K562 (cell line): ENCODE measurements around the gene HELB. TPM values are rescaled to one million over a fixed set of nuclear protein-coding genes. Genes with fewer than 3 reads are reported as not detected.

Experiments
- ATAC-seq: fragments of 200-7000 bp; cut with Tn5 transposase; 3 replicates; pipeline ENCODE4 v1.9.1; 2020; ENCODE audit warnings: moderate library complexity
- BruUV-seq: library from RNA; stranded (reverse); fragments of 400-500 nt; replicated peaks from 2 replicates; lab custom pipeline; 2021; lab: Mats Ljungman, UMichigan
- CTCF ChIA-PET: fragments of 300-600 bp; formaldehyde crosslinking; extraction: SDS; loops from one replicate; lab custom pipeline; 2021; ENCODE audit warnings: low intra/inter-chr PET ratio; lab: Yijun Ruan, JAX
- POLR2A ChIA-PET: fragments of 300-600, 350-650 bp; sonication (Branson Sonifier 250); formaldehyde crosslinking; extraction: SDS; loops from one replicate; lab custom pipeline; 2021; ENCODE audit warnings: antibody characterized with exemption, inconsistent platforms; lab: Yijun Ruan, JAX
- DNase-seq, 4 experiments: peaks; one replicate each; pipeline versions ENCODE4 v3.0.0 to v3.0.0-alpha.2; 2011 to 2018; ENCODE audit warnings: low spot score in 3 of 4, mixed read lengths in 3 of 4; ENCODE audit errors: extremely low read depth in 1 of 4
- FAIRE-seq: peaks from 2 replicates; lab custom pipeline; 2011; peaks lifted over from hg19 to GRCh38; lab: Jason Lieb, UNC
- H2AFZ ChIP-seq: 2 replicates; pipeline ENCODE4 v1.6.0; 2011; ENCODE audit warnings: low read depth, low read length, control low read depth, inconsistent platforms
- H3K27ac ChIP-seq: fragments of 200-600 bp; 3 replicates; pipeline ENCODE4 v1.8.0; 2011; ENCODE audit warnings: low read depth, mild to moderate bottlenecking, control low read depth, inconsistent platforms, low read length, moderate library complexity, mixed read lengths; ENCODE audit errors: extremely low read depth
- H3K27me3 ChIP-seq, 2 experiments: fragments of 300-600 bp in 1 of 2; 2 replicates in 1 of 2; 3 replicates in 1 of 2; pipeline versions ENCODE4 v1.6.0 to v1.8.0; 2011; ENCODE audit warnings: inconsistent platforms in 2 of 2, low read length in 2 of 2, mild to moderate bottlenecking in 1 of 2, mixed read lengths in 1 of 2, moderate library complexity in 1 of 2; ENCODE audit not compliant: control insufficient read depth in 2 of 2, insufficient read depth in 2 of 2
- H3K36me3 ChIP-seq: fragments of 300-600 bp; 3 replicates; pipeline ENCODE4 v1.8.0; 2011; ENCODE audit warnings: mild to moderate bottlenecking, low read length, inconsistent platforms; ENCODE audit not compliant: control insufficient read depth, insufficient read depth
- H3K4me1 ChIP-seq, 2 experiments: fragments of 200-600 bp in 1 of 2; replicated peaks in 1 of 2; 2 replicates in 1 of 2; 3 replicates in 1 of 2; pipeline versions ENCODE4 v1.5.1 to v1.8.0; 2011; ENCODE audit warnings: inconsistent platforms in 2 of 2, low read length in 2 of 2, mild to moderate bottlenecking in 1 of 2, mixed read lengths in 1 of 2, moderate library complexity in 1 of 2; ENCODE audit not compliant: control insufficient read depth in 2 of 2, insufficient read depth in 2 of 2
- H3K4me2 ChIP-seq: 2 replicates; pipeline ENCODE4 v1.6.1; 2011; ENCODE audit warnings: low read length, control low read depth, inconsistent platforms, mixed read lengths; ENCODE audit not compliant: insufficient read depth
- H3K4me3 ChIP-seq: fragments of 200-600 bp; sonication (generic), shearing (Covaris generic); 2 replicates; pipeline ENCODE4 v1.5.1; 2016; ENCODE audit warnings: control low read depth, inconsistent platforms
- H3K79me2 ChIP-seq: fragments of 200-600 bp; 3 replicates; pipeline ENCODE4 v1.8.0; 2011; ENCODE audit warnings: low read length, inconsistent platforms; ENCODE audit not compliant: control insufficient read depth, insufficient read depth
- H3K9ac ChIP-seq, 2 experiments: 2 replicates each; pipeline versions ENCODE4 v1.6.0 to v1.6.1; 2011; ENCODE audit warnings: low read depth in 2 of 2, low read length in 2 of 2, control low read depth in 1 of 2, inconsistent platforms in 1 of 2, mild to moderate bottlenecking in 1 of 2, mixed read lengths in 1 of 2; ENCODE audit not compliant: insufficient read depth in 1 of 2
- H3K9me1 ChIP-seq: one replicate; pipeline ENCODE4 v1.6.0; 2011; ENCODE audit warnings: inconsistent platforms, mild to moderate bottlenecking, low read length, moderate library complexity; ENCODE audit not compliant: control insufficient read depth, insufficient read depth
- H3K9me3 ChIP-seq: replicated peaks from 2 replicates; pipeline ENCODE4 v1.5.1; 2011; ENCODE audit warnings: low read depth, low read length, inconsistent platforms; ENCODE audit not compliant: control insufficient read depth, insufficient read depth
- H4K20me1 ChIP-seq: replicated peaks from 2 replicates; pipeline ENCODE4 v1.6.1; 2011; ENCODE audit warnings: low read length, inconsistent platforms, mixed read lengths; ENCODE audit not compliant: control insufficient read depth, insufficient read depth
- EGR1 ChIP-seq: fragments of 450-650 bp; conservative IDR thresholded peaks from 2 replicates; pipeline ENCODE4 v1.6.1; 2017; ENCODE audit warnings: mild to moderate bottlenecking
- HOXB6 ChIP-seq: fragments of 250-450 bp; sonication (Bioruptor Pico); IDR thresholded peaks from 2 replicates; pipeline ENCODE4 v1.5.1; 2022; ENCODE audit warnings: mild to moderate bottlenecking, borderline replicate concordance
- PKNOX1 ChIP-seq: fragments of 450-650 bp; IDR thresholded peaks from 2 replicates; pipeline ENCODE4 v1.6.1; 2016
- ZNF41 ChIP-seq: fragments of 250-450 bp; sonication (Bioruptor Pico); conservative IDR thresholded peaks from 2 replicates; pipeline ENCODE4 v1.4.0; 2020; ENCODE audit warnings: mild to moderate bottlenecking
- WGBS: fragments of 100-300 bp; shearing (Covaris generic); methylation state at CpG from one replicate; pipeline ENCODE4 v1.1.6; 2016; ENCODE audit warnings: low coverage, mixed read lengths; ENCODE audit not compliant: insufficient coverage; ENCODE audit errors: missing lambda C conversion rate; 5-methylcytosine and 5-hydroxymethylcytosine counted together
- in situ Hi-C: fragments of 300-500 bp; cut with MboI; formaldehyde crosslinking; loops from 4 replicates; pipeline ENCODE4 v1.15.0; 2018; ENCODE audit warnings: inconsistent platforms, mixed read lengths
- intact Hi-C: fragments of 100-400 bp; cut with micrococcal nuclease; formaldehyde crosslinking; loops from 2 replicates; pipeline ENCODE4 v1.14.2; 2022
- polyA plus RNA-seq, 8 experiments: library from polyadenylated mRNA; depleted of rRNA in 4 of 8; stranded (reverse) in 5 of 8; unstranded in 3 of 8; fragments of >200 nt; fragmentation: Nextera tagmentation in 2 of 8; fragmentation: Illumina TruSeq in 1 of 8; extraction: Ambion mirVana in 2 of 8; extraction: Trizol in 1 of 8; gene quantifications; 2 replicates each; pipeline versions ENCODE4 v1.2.1 to v1.2.3, GENCODE V29; 2011 to 2014; ENCODE audit warnings: inconsistent platforms in 1 of 8, missing spikeins in 1 of 8
- total RNA-seq, 7 experiments: library from RNA; depleted of rRNA in 6 of 7; stranded (reverse); fragments of >200 nt in 6 of 7; fragmentation: Illumina TruSeq in 2 of 7; extraction: Trizol in 2 of 7; gene quantifications; 2 replicates each; pipeline versions ENCODE4 v1.2.1 to v1.2.3, GENCODE V29; 2011 to 2021; ENCODE audit warnings: low replicate concordance in 1 of 7

The HELB gene
- total and polyA plus RNA-seq, 9 of the 15 experiments (the other 6 are each of a cell fraction or from before 2014, with no cell fraction given), result 0.74 to 7.6 (median 2.4) TPM

DNA sequence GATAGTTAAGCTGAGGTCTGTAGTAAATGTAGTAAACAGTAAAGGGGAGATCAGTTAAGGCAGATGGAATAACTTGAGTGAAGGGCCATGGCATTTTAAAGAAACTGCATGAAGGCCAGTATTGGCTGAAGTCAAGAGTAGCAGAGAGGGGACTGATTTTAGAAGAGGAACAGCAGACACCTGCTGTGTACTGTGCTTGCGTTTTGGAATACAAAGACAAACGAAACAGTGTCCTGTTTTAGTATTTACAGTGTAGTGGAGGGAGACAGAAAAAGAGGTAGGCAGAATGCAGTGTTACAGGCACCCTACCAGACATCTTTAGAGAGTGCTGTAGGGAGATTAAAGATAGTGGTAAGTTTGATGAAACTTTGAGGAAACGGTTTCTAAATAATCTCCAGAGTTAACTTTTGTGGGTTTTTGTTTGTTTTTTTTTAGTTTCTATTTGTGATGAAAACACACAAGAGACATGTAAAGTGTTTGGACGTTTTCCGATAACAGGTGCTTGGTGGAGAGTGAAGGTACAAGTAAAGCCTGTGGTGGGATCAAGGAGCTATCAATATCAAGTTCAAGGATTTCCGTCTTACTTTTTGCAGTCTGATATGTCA is 2.1 kb downstream of the HELB start:
- FAIRE-seq, result no peak
- ATAC-seq, result peak; percentile 5; the same call in 2 of the 3 replicates
- H3K4me1 ChIP-seq, result peaks cover 7 to 9% of the 10 kb centered on the region in 2 experiments; a peak in 4 of 5 replicates
- no peak overlapping the region for H3K4me3 ChIP-seq
- H3K9ac ChIP-seq, result peak overlapping the region in 1 of 2 experiments; percentile 73; a peak in 1 of 4 replicates
- peaks cover 3% of the 10 kb centered on the region; the same call in 1 of the 3 replicates for H3K36me3 ChIP-seq
- POLR2A ChIA-PET, result no interaction called here
- H3K27ac ChIP-seq, result no peak overlapping the region
- intact Hi-C loops, result no loop called here
- no TSS peak for BruUV-seq
- TF ChIP-seq PKNOX1, result 0 out of 2 replicates have a peak, but pooled peaks have one; percentile 12
- no peak for TF ChIP-seq HOXB6 (CRISPR knock-in tag)
- TF ChIP-seq, all 486 proteins: peak for 1
- Histone ChIP-seq H3K9me3 (no peaks in the 10 kb centered on the region), H3K9me1 (no peaks in the 10 kb centered on the region), H2AFZ (no peak overlapping the region; the same call in 1 of the 2 replicates), H3K27me3 (no peaks in the 10 kb centered on the region; a peak in 1 of 5 replicates), H4K20me1 (no peaks in the 10 kb centered on the region), H3K4me2 (peak overlapping the region; percentile 91), H3K79me2 (peaks cover 10% of the 10 kb centered on the region; the same call in 2 of the 3 replicates)
- in situ Hi-C loops, result no loop called here
- DNase-seq, result no peak
- CTCF ChIA-PET, result no interaction called here
- 26% methylated on average over 6 of the region's 6 CpGs for WGBS

DNA sequence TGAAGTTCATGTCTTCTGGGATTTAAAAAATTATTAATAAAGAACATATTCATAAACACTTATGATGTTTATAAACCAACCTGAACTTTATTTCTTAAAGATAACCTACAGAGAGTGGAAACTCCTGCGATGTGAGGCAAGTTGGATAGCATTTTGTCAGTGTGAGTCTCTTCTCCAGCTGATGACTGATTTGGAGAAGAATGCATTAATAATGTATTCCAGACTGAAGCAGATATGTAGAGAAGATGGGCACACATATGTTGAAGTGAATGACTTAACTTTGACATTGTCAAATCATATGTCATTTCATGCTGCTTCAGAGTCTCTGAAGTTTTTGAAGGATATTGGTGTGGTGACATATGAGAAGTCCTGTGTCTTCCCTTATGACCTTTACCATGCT is 7.3 kb downstream of the HELB start:
- Histone ChIP-seq H3K27me3 (no peaks in the 10 kb centered on the region), H3K79me2 (peaks cover 4% of the 10 kb centered on the region; the same call in 1 of the 3 replicates), H3K9me1 (no peaks in the 10 kb centered on the region), H3K4me2 (no peak overlapping the region), H3K9me3 (no peaks in the 10 kb centered on the region), H3K9ac (no peak overlapping the region), H4K20me1 (no peaks in the 10 kb centered on the region), H3K27ac (no peak overlapping the region), H2AFZ (no peak overlapping the region), H3K4me3 (no peak overlapping the region), H3K4me1 (no peaks in the 10 kb centered on the region), H3K36me3 (peaks cover 9% of the 10 kb centered on the region; the same call in 1 of the 3 replicates)
- no peak for DNase-seq
- FAIRE-seq, result no peak
- CTCF ChIA-PET, result no interaction called here
- no peak for ATAC-seq
- intact Hi-C loops (no loop called here), in situ Hi-C loops (no loop called here)
- BruUV-seq, result no TSS peak
- TF ChIP-seq ZNF41 (CRISPR knock-in tag) (no peak), EGR1 (no peak)
- 100% methylated on average over 1 of the region's 1 CpG for WGBS
- POLR2A ChIA-PET, result no interaction called here
